K562 (cell line): ENCODE data around the gene OSBP2. TPM values are rescaled to one million over a fixed set of nuclear protein-coding genes. Genes with fewer than 3 reads are reported as not detected.

Source experiments
- ATAC-seq: fragments of 200-7000 bp; cut with Tn5 transposase; 3 replicates; pipeline ENCODE4 v1.9.1; 2020; ENCODE audit warnings: moderate library complexity
- BruUV-seq: library from RNA; stranded (reverse); fragments of 400-500 nt; replicated peaks from 2 replicates; lab custom pipeline; 2021; lab: Mats Ljungman, UMichigan
- CTCF ChIA-PET: fragments of 300-600 bp; formaldehyde crosslinking; extraction: SDS; loops from one replicate; lab custom pipeline; 2021; ENCODE audit warnings: low intra/inter-chr PET ratio; lab: Yijun Ruan, JAX
- POLR2A ChIA-PET: fragments of 300-600, 350-650 bp; sonication (Branson Sonifier 250); formaldehyde crosslinking; extraction: SDS; loops from one replicate; lab custom pipeline; 2021; ENCODE audit warnings: antibody characterized with exemption, inconsistent platforms; lab: Yijun Ruan, JAX
- DNase-seq, 4 experiments: peaks; one replicate each; pipeline versions ENCODE4 v3.0.0 to v3.0.0-alpha.2; 2011 to 2018; ENCODE audit warnings: low spot score in 3 of 4, mixed read lengths in 3 of 4; ENCODE audit errors: extremely low read depth in 1 of 4
- FAIRE-seq: peaks from 2 replicates; lab custom pipeline; 2011; peaks lifted over from hg19 to GRCh38; lab: Jason Lieb, UNC
- H2AFZ ChIP-seq: 2 replicates; pipeline ENCODE4 v1.6.0; 2011; ENCODE audit warnings: low read depth, low read length, control low read depth, inconsistent platforms
- H3K27ac ChIP-seq: fragments of 200-600 bp; 3 replicates; pipeline ENCODE4 v1.8.0; 2011; ENCODE audit warnings: low read depth, mild to moderate bottlenecking, control low read depth, inconsistent platforms, low read length, moderate library complexity, mixed read lengths; ENCODE audit errors: extremely low read depth
- H3K27me3 ChIP-seq, 2 experiments: fragments of 300-600 bp in 1 of 2; 2 replicates in 1 of 2; 3 replicates in 1 of 2; pipeline versions ENCODE4 v1.6.0 to v1.8.0; 2011; ENCODE audit warnings: inconsistent platforms in 2 of 2, low read length in 2 of 2, mild to moderate bottlenecking in 1 of 2, mixed read lengths in 1 of 2, moderate library complexity in 1 of 2; ENCODE audit not compliant: control insufficient read depth in 2 of 2, insufficient read depth in 2 of 2
- H3K36me3 ChIP-seq: fragments of 300-600 bp; 3 replicates; pipeline ENCODE4 v1.8.0; 2011; ENCODE audit warnings: mild to moderate bottlenecking, low read length, inconsistent platforms; ENCODE audit not compliant: control insufficient read depth, insufficient read depth
- H3K4me1 ChIP-seq, 2 experiments: fragments of 200-600 bp in 1 of 2; replicated peaks in 1 of 2; 2 replicates in 1 of 2; 3 replicates in 1 of 2; pipeline versions ENCODE4 v1.5.1 to v1.8.0; 2011; ENCODE audit warnings: inconsistent platforms in 2 of 2, low read length in 2 of 2, mild to moderate bottlenecking in 1 of 2, mixed read lengths in 1 of 2, moderate library complexity in 1 of 2; ENCODE audit not compliant: control insufficient read depth in 2 of 2, insufficient read depth in 2 of 2
- H3K4me2 ChIP-seq: 2 replicates; pipeline ENCODE4 v1.6.1; 2011; ENCODE audit warnings: low read length, control low read depth, inconsistent platforms, mixed read lengths; ENCODE audit not compliant: insufficient read depth
- H3K4me3 ChIP-seq: fragments of 200-600 bp; sonication (generic), shearing (Covaris generic); 2 replicates; pipeline ENCODE4 v1.5.1; 2016; ENCODE audit warnings: control low read depth, inconsistent platforms
- H3K79me2 ChIP-seq: fragments of 200-600 bp; 3 replicates; pipeline ENCODE4 v1.8.0; 2011; ENCODE audit warnings: low read length, inconsistent platforms; ENCODE audit not compliant: control insufficient read depth, insufficient read depth
- H3K9ac ChIP-seq, 2 experiments: 2 replicates each; pipeline versions ENCODE4 v1.6.0 to v1.6.1; 2011; ENCODE audit warnings: low read depth in 2 of 2, low read length in 2 of 2, control low read depth in 1 of 2, inconsistent platforms in 1 of 2, mild to moderate bottlenecking in 1 of 2, mixed read lengths in 1 of 2; ENCODE audit not compliant: insufficient read depth in 1 of 2
- H3K9me1 ChIP-seq: one replicate; pipeline ENCODE4 v1.6.0; 2011; ENCODE audit warnings: inconsistent platforms, mild to moderate bottlenecking, low read length, moderate library complexity; ENCODE audit not compliant: control insufficient read depth, insufficient read depth
- H3K9me3 ChIP-seq: replicated peaks from 2 replicates; pipeline ENCODE4 v1.5.1; 2011; ENCODE audit warnings: low read depth, low read length, inconsistent platforms; ENCODE audit not compliant: control insufficient read depth, insufficient read depth
- H4K20me1 ChIP-seq: replicated peaks from 2 replicates; pipeline ENCODE4 v1.6.1; 2011; ENCODE audit warnings: low read length, inconsistent platforms, mixed read lengths; ENCODE audit not compliant: control insufficient read depth, insufficient read depth
- CBFA2T3 ChIP-seq: fragments of 450-650 bp; IDR thresholded peaks from 2 replicates; pipeline ENCODE4 v1.6.1; 2017
- CCNT2 ChIP-seq: IDR thresholded peaks from 2 replicates; pipeline ENCODE4 v1.6.1; 2011; ENCODE audit warnings: borderline replicate concordance, low read depth, mild to moderate bottlenecking, moderate library complexity, mixed read lengths, low read length; ENCODE audit not compliant: insufficient read length; ENCODE audit errors: extremely low read depth
- GABPA ChIP-seq: fragments of 200-800 bp; sonication (Bioruptor generic); conservative IDR thresholded peaks from 2 replicates; pipeline ENCODE4 v1.6.1; 2016; ENCODE audit warnings: low read depth, missing genetic modification characterization, missing compliant biosample characterization
- HINFP ChIP-seq: fragments of 450-650 bp; conservative IDR thresholded peaks from 2 replicates; pipeline ENCODE4 v1.6.1; 2016; ENCODE audit warnings: missing genetic modification characterization, low read depth, mild to moderate bottlenecking, control low read depth, missing compliant biosample characterization
- MTA1 ChIP-seq: fragments of 450-650 bp; IDR thresholded peaks from 2 replicates; pipeline ENCODE4 v1.6.1; 2017; ENCODE audit warnings: borderline replicate concordance
- NR0B1 ChIP-seq: fragments of 450-650 bp; IDR thresholded peaks from one replicate; pipeline ENCODE4 v1.6.1; 2018; ENCODE audit warnings: mild to moderate bottlenecking, moderate library complexity; ENCODE audit not compliant: partially characterized antibody
- RAD51 ChIP-seq: fragments of 450-650 bp; IDR thresholded peaks from 2 replicates; pipeline ENCODE4 v1.7.1; 2016; ENCODE audit warnings: low read depth, mild to moderate bottlenecking, borderline replicate concordance
- RBM25 ChIP-seq: fragments of 200-400 bp; formaldehyde crosslinking; IDR thresholded peaks from 2 replicates; pipeline ENCODE4 v1.6.1; 2018; ENCODE audit warnings: low read length, low read depth, moderate library complexity; ENCODE audit not compliant: severe bottlenecking
- RBM34 ChIP-seq: fragments of 200-400 bp; formaldehyde crosslinking; IDR thresholded peaks from 2 replicates; pipeline ENCODE4 v1.6.1; 2018; ENCODE audit warnings: low read length, borderline replicate concordance; ENCODE audit not compliant: insufficient read depth
- U2AF1 ChIP-seq: fragments of 200-400 bp; formaldehyde crosslinking; optimal IDR thresholded peaks from 2 replicates; pipeline ENCODE3; 2017; ENCODE audit warnings: mild to moderate bottlenecking, low read depth, low read length, moderate library complexity
- ZBTB1 ChIP-seq: sonication (generic); formaldehyde crosslinking; IDR thresholded peaks from 2 replicates; pipeline ENCODE4 v1.8.1; 2023; ENCODE audit warnings: missing genetic modification reagents, low read depth, mild to moderate bottlenecking, borderline replicate concordance
- ZBTB5 ChIP-seq: fragments of 450-650 bp; IDR thresholded peaks from 2 replicates; pipeline ENCODE4 v1.6.1; 2017; ENCODE audit warnings: antibody characterized with exemption
- ZC3H11A ChIP-seq: IDR thresholded peaks from 2 replicates; pipeline ENCODE4 v1.6.1; 2012; ENCODE audit warnings: low read depth, low read length, improper control_type of control experiment
- ZNF165 ChIP-seq: fragments of 250-450 bp; sonication (Bioruptor Pico); IDR thresholded peaks from 2 replicates; pipeline ENCODE4 v1.4.0; 2020; ENCODE audit warnings: borderline replicate concordance
- ZNF76 ChIP-seq: fragments of 250-450 bp; sonication (Bioruptor Pico); IDR thresholded peaks from 2 replicates; pipeline ENCODE4 v1.4.0; 2020; ENCODE audit warnings: mild to moderate bottlenecking, moderate library complexity, borderline replicate concordance
- ZNF780A ChIP-seq: fragments of 250-450 bp; sonication (Bioruptor Pico); IDR thresholded peaks from 2 replicates; pipeline ENCODE4 v1.5.0; 2021; ENCODE audit warnings: mild to moderate bottlenecking
- WGBS: fragments of 100-300 bp; shearing (Covaris generic); methylation state at CpG from one replicate; pipeline ENCODE4 v1.1.6; 2016; ENCODE audit warnings: low coverage, mixed read lengths; ENCODE audit not compliant: insufficient coverage; ENCODE audit errors: missing lambda C conversion rate; 5-methylcytosine and 5-hydroxymethylcytosine counted together
- in situ Hi-C: fragments of 300-500 bp; cut with MboI; formaldehyde crosslinking; loops from 4 replicates; pipeline ENCODE4 v1.15.0; 2018; ENCODE audit warnings: inconsistent platforms, mixed read lengths
- intact Hi-C: fragments of 100-400 bp; cut with micrococcal nuclease; formaldehyde crosslinking; loops from 2 replicates; pipeline ENCODE4 v1.14.2; 2022
- polyA plus RNA-seq, 8 experiments: library from polyadenylated mRNA; depleted of rRNA in 4 of 8; stranded (reverse) in 5 of 8; unstranded in 3 of 8; fragments of >200 nt; fragmentation: Nextera tagmentation in 2 of 8; fragmentation: Illumina TruSeq in 1 of 8; extraction: Ambion mirVana in 2 of 8; extraction: Trizol in 1 of 8; gene quantifications; 2 replicates each; pipeline versions ENCODE4 v1.2.1 to v1.2.3, GENCODE V29; 2011 to 2014; ENCODE audit warnings: inconsistent platforms in 1 of 8, missing spikeins in 1 of 8
- total RNA-seq, 7 experiments: library from RNA; depleted of rRNA in 6 of 7; stranded (reverse); fragments of >200 nt in 6 of 7; fragmentation: Illumina TruSeq in 2 of 7; extraction: Trizol in 2 of 7; gene quantifications; 2 replicates each; pipeline versions ENCODE4 v1.2.1 to v1.2.3, GENCODE V29; 2011 to 2021; ENCODE audit warnings: low replicate concordance in 1 of 7

The OSBP2 gene
- total and polyA plus RNA-seq, 9 of the 15 experiments (the other 6 are each of a cell fraction or from before 2014, with no cell fraction given): 0.52 to 29.5 (median 21.6) TPM

GRCh38 chr22:30892731-30893221 lies 198.1 kb downstream of the OSBP2 start:
- FAIRE-seq (no peak), ATAC-seq (no peak), DNase-seq (no peak)
- Histone ChIP-seq H3K4me3 (no peak overlapping the region), H3K27me3 (no peaks in the 10 kb centered on the region), H3K79me2 (no peaks in the 10 kb centered on the region), H2AFZ (no peak overlapping the region), H4K20me1 (no peaks in the 10 kb centered on the region), H3K36me3 (peaks cover 79% of the 10 kb centered on the region; the same call in 2 of the 3 replicates), H3K27ac (no peak overlapping the region), H3K9me1 (no peaks in the 10 kb centered on the region), H3K4me2 (no peak overlapping the region), H3K4me1 (peaks cover 0 to 8% of the 10 kb centered on the region in 2 experiments; a peak in 1 of 5 replicates), H3K9ac (no peak overlapping the region), H3K9me3 (no peaks in the 10 kb centered on the region)
- in situ Hi-C loops (no loop called here), intact Hi-C loops (no loop called here)
- ChIA-PET POLR2A (interaction anchor here (0.6 to 0.9 kb wide), 3 partner anchors 11 to 203 kb away, joined by 3 to 5 read pairs (median 4); no protein-coding TSS in a partner anchor), CTCF (no interaction called here)
- WGBS: 100% methylated on average over 3 of the region's 5 CpGs
- TF ChIP-seq ZNF780A (CRISPR knock-in tag): no peak
- no peak for TF ChIP-seq NR0B1
- no peak for TF ChIP-seq HINFP (tag)
- no peak for TF ChIP-seq GABPA (tag)
- TF ChIP-seq RAD51: no peak
- TF ChIP-seq ZBTB1 (CRISPR knock-in tag): no peak
- TF ChIP-seq ZNF165: no peak
- TF ChIP-seq ZC3H11A: no peak
- TF ChIP-seq ZBTB5: no peak
- TF ChIP-seq CCNT2: no peak
- TF ChIP-seq RBM25: no peak
- TF ChIP-seq CBFA2T3: no peak
- no peak for TF ChIP-seq MTA1
- no peak for TF ChIP-seq RBM34
- TF ChIP-seq U2AF1: no peak
- TF ChIP-seq ZNF76: no peak
- no TSS peak for BruUV-seq
